Measurements from ENCODE around the gene ABLIM3. TPM values are rescaled to one million over a fixed set of nuclear protein-coding genes. Genes with fewer than 3 reads are reported as not detected.
"Not testable (repeated sequence)": the region's sequence is repeated elsewhere in the genome, so short reads cannot be mapped to it uniquely, and the experiment has no call there.

Gene ABLIM3
- total RNA-seq, 1 donor = 24.9 TPM

GRCh38 chr5:149271195-149271715 lies 130.0 kb downstream of the ABLIM3 start:
- no peak for TF ChIP-seq CTCF (IDR thresholded peaks at IDR 0.05; ENCODE audit: insufficient read depth, low read length)
- peak overlapping the region; percentile 69 for H3K4me3 ChIP-seq (ENCODE audit: low read depth, low read length)
- DNase-seq (ENCODE audit: low read depth) = no peak

GRCh38 chr5:149271716-149272563 lies 130.6 kb downstream of the ABLIM3 start, which contains the start of gene AFAP1L1:
TSS of gene AFAP1L1 (plus strand) at chr5:149271859. CDS start at chr5:149271969, 110 bp downstream.
- no peak for TF ChIP-seq CTCF (IDR thresholded peaks at IDR 0.05; ENCODE audit: insufficient read depth, low read length)
- H3K4me3 ChIP-seq (ENCODE audit: low read depth, low read length) = peak within 1 kb of the TSS; percentile 69
- DNase-seq (ENCODE audit: low read depth) = peak; percentile 28

GRCh38 chr5:149272781-149273180 lies 131.5 kb downstream of the ABLIM3 start:
- DNase-seq (ENCODE audit: low read depth); H3K4me3 ChIP-seq (ENCODE audit: low read depth, low read length): not testable (repeated sequence)

- TF ChIP-seq CTCF (IDR thresholded peaks at IDR 0.05; ENCODE audit: insufficient read depth, low read length) = no peak
- DNase-seq (ENCODE audit: low read depth) = no peak
- no peak overlapping the region for H3K4me3 ChIP-seq (ENCODE audit: low read depth, low read length)
These were observed 131.9 kb downstream of the ABLIM3 start for GRCh38 chr5:149273237-149273636.

- no peak for DNase-seq (ENCODE audit: low read depth)
- TF ChIP-seq CTCF (IDR thresholded peaks at IDR 0.05; ENCODE audit: insufficient read depth, low read length) = no peak
- H3K4me3 ChIP-seq (ENCODE audit: low read depth, low read length) = no peak overlapping the region
These were observed 132.7 kb downstream of the ABLIM3 start for GRCh38 chr5:149273950-149274349.

- peak; percentile 18 for DNase-seq (ENCODE audit: low read depth)
- no peak for TF ChIP-seq CTCF (IDR thresholded peaks at IDR 0.05; ENCODE audit: insufficient read depth, low read length)
These were observed 133.6 kb downstream of the ABLIM3 start for GRCh38 chr5:149274939-149275338.

GRCh38 chr5:149277801-149278200 lies 136.5 kb downstream of the ABLIM3 start:
- no peak overlapping the region for H3K4me3 ChIP-seq (ENCODE audit: low read depth, low read length)
- DNase-seq (ENCODE audit: low read depth) = peak; percentile 41
- TF ChIP-seq CTCF (IDR thresholded peaks at IDR 0.05; ENCODE audit: insufficient read depth, low read length) = no peak

More at GRCh38 chr5:149274939-149275338, 133.6 kb downstream of the ABLIM3 start:
- H3K4me3 ChIP-seq (ENCODE audit: low read depth, low read length) = no peak overlapping the region
